Trophoblast cell (in vitro differentiated cells and primary cell): Measurements from ENCODE around the gene FGFR2.

Experiments used
- DNase-seq, 2 donors: peaks; one replicate each; pipeline ENCODE4 v3.0.0-alpha.2; 2016
- H2AFZ ChIP-seq: 2 replicates; pipeline ENCODE4 v1.6.1; 2013; ENCODE audit warnings: low read length, moderate library complexity, mild to moderate bottlenecking; ENCODE audit not compliant: insufficient read depth, poor library complexity
- H2AK5ac ChIP-seq: 2 replicates; pipeline ENCODE4 v1.6.1; 2013; ENCODE audit warnings: mild to moderate bottlenecking, low read length
- H2BK120ac ChIP-seq: 2 replicates; pipeline ENCODE4 v1.6.1; 2013; ENCODE audit warnings: low read length, mild to moderate bottlenecking, moderate library complexity; ENCODE audit not compliant: insufficient read depth, poor library complexity
- H2BK12ac ChIP-seq: 2 replicates; pipeline ENCODE4 v1.6.1; 2013; ENCODE audit warnings: mild to moderate bottlenecking, low read length, moderate library complexity
- H2BK5ac ChIP-seq: 2 replicates; pipeline ENCODE4 v1.6.1; 2013; ENCODE audit warnings: low read length, low read depth, moderate library complexity, mild to moderate bottlenecking; ENCODE audit not compliant: poor library complexity
- H3K14ac ChIP-seq: 2 replicates; pipeline ENCODE4 v1.6.1; 2013; ENCODE audit warnings: mild to moderate bottlenecking, low read length
- H3K18ac ChIP-seq: 2 replicates; pipeline ENCODE4 v1.6.1; 2013; ENCODE audit warnings: mild to moderate bottlenecking, low read length
- H3K23ac ChIP-seq: 2 replicates; pipeline ENCODE4 v1.6.1; 2013; ENCODE audit warnings: low read length
- H3K27ac ChIP-seq: 2 replicates; pipeline ENCODE4 v1.5.1; 2013; ENCODE audit warnings: low read depth, mild to moderate bottlenecking, inconsistent platforms, low read length, moderate library complexity
- H3K27me3 ChIP-seq: 2 replicates; pipeline ENCODE4 v1.6.1; 2013; ENCODE audit warnings: inconsistent platforms, mild to moderate bottlenecking, low read length, moderate library complexity; ENCODE audit not compliant: insufficient read depth
- H3K36me3 ChIP-seq, 2 experiments: 1 replicate in 1 of 2; 2 replicates in 1 of 2; pipeline ENCODE4 v1.6.1; 2013; ENCODE audit warnings: low read length in 2 of 2, mild to moderate bottlenecking in 2 of 2, moderate library complexity in 1 of 2; ENCODE audit not compliant: insufficient read depth in 2 of 2, control insufficient read depth in 1 of 2
- H3K4ac ChIP-seq: 2 replicates; pipeline ENCODE4 v1.6.1; 2013; ENCODE audit warnings: low read depth, mild to moderate bottlenecking, low read length, moderate library complexity
- H3K4me1 ChIP-seq, 2 experiments: 1 replicate in 1 of 2; 2 replicates in 1 of 2; pipeline ENCODE4 v1.6.1; 2013; ENCODE audit warnings: low read length in 2 of 2, mild to moderate bottlenecking in 2 of 2, moderate library complexity in 1 of 2; ENCODE audit not compliant: insufficient read depth in 2 of 2, control insufficient read depth in 1 of 2
- H3K4me2 ChIP-seq: 2 replicates; pipeline ENCODE4 v1.6.1; 2013; ENCODE audit warnings: inconsistent platforms, mild to moderate bottlenecking, low read length, moderate library complexity
- H3K4me3 ChIP-seq: 2 replicates; pipeline ENCODE4 v1.5.1; 2013; ENCODE audit warnings: mild to moderate bottlenecking, low read depth, low read length, inconsistent platforms
- H3K79me1 ChIP-seq: one replicate; pipeline ENCODE4 v1.6.1; 2013; ENCODE audit warnings: low read length
- H3K79me2 ChIP-seq: 2 replicates; pipeline ENCODE4 v1.6.1; 2013; ENCODE audit warnings: low read length, mild to moderate bottlenecking; ENCODE audit not compliant: control insufficient read depth, insufficient read depth, poor library complexity
- H3K9ac ChIP-seq: 2 replicates; pipeline ENCODE4 v1.6.1; 2013; ENCODE audit warnings: mild to moderate bottlenecking, low read length
- H3K9me3 ChIP-seq: 2 replicates; pipeline ENCODE4 v1.6.1; 2013; ENCODE audit warnings: low read depth, mild to moderate bottlenecking, control low read depth, inconsistent platforms, low read length; ENCODE audit not compliant: insufficient read depth
- H4K12ac ChIP-seq: 2 replicates; pipeline ENCODE4 v1.6.1; 2013; ENCODE audit warnings: low read depth, mild to moderate bottlenecking, low read length, moderate library complexity
- H4K8ac ChIP-seq: 2 replicates; pipeline ENCODE4 v1.6.1; 2013; ENCODE audit warnings: low read depth, mild to moderate bottlenecking, low read length, moderate library complexity
- H4K91ac ChIP-seq: one replicate; pipeline ENCODE4 v1.6.1; 2013; ENCODE audit warnings: low read depth, mild to moderate bottlenecking, low read length, moderate library complexity
- WGBS: extraction: QIAGEN DNeasy Blood & Tissue Kit; methylation state at CpG from one replicate; pipeline ENCODE4 v1.1.7; 2013; ENCODE audit warnings: missing lambda C conversion rate; ENCODE audit not compliant: insufficient read length, insufficient coverage; ENCODE audit errors: extremely low coverage; 5-methylcytosine and 5-hydroxymethylcytosine counted together

The FGFR2 gene

GRCh38 chr10:121436630-121437341 lies 161.5 kb downstream of the FGFR2 start:
- H3K79me2 ChIP-seq: no peaks in the 10 kb centered on the region
- no peak overlapping the region for H2AK5ac ChIP-seq
- H4K12ac ChIP-seq: no peak overlapping the region
- H3K4ac ChIP-seq: no peak overlapping the region
- no peak overlapping the region for H3K14ac ChIP-seq
- peak overlapping the region; percentile 74 for H3K27ac ChIP-seq
- no peak overlapping the region for H2BK120ac ChIP-seq
- no peaks in the 10 kb centered on the region for H3K9me3 ChIP-seq
- no peaks in the 10 kb centered on the region for H3K36me3 ChIP-seq
- no peak overlapping the region for H2AFZ ChIP-seq
- H3K4me1 ChIP-seq: peaks cover 7 to 16% of the 10 kb centered on the region in 2 experiments
- peaks cover 4% of the 10 kb centered on the region for H3K79me1 ChIP-seq
- H3K4me3 ChIP-seq: no peak overlapping the region
- no peak overlapping the region for H4K91ac ChIP-seq
- H3K18ac ChIP-seq: no peak overlapping the region
- H3K9ac ChIP-seq: no peak overlapping the region
- WGBS: no CpG with 5 or more reads among the region's 5 CpGs
- H4K8ac ChIP-seq: no peak overlapping the region
- no peak overlapping the region for H3K4me2 ChIP-seq
- H2BK12ac ChIP-seq: no peak overlapping the region
- H3K23ac ChIP-seq: no peak overlapping the region
- no peaks in the 10 kb centered on the region for H3K27me3 ChIP-seq
- H2BK5ac ChIP-seq: no peak overlapping the region
- peak in 1 of 2 donors; percentile 72 for DNase-seq

DNA sequence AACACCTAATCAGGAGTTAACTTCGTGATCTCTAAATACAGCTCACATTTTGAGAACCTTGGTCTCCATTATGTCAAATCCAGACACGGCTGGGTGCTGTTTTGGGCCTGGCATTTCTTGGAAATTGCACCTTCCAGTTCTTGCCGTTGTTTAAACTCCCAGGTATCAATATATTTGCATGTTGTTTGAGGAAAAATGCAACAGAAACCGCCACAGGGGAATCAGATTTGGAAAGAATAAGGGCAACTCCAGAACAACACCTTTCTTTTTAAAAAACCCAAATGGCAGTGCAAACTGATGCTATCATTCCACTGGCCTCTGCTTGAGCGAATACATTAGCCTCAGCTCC lies 162.0 kb downstream of the FGFR2 start:
- peak; percentile 52 to 70 for DNase-seq
- Histone ChIP-seq H3K4ac (no peak overlapping the region), H3K79me1 (peaks cover 4% of the 10 kb centered on the region), H3K4me1 (peaks cover 7 to 16% of the 10 kb centered on the region in 2 experiments), H3K4me3 (no peak overlapping the region), H3K18ac (no peak overlapping the region), H3K36me3 (no peaks in the 10 kb centered on the region), H4K91ac (no peak overlapping the region), H2BK12ac (no peak overlapping the region), H4K12ac (no peak overlapping the region), H3K27me3 (no peaks in the 10 kb centered on the region), H3K14ac (no peak overlapping the region), H4K8ac (no peak overlapping the region), H2BK120ac (no peak overlapping the region), H2BK5ac (no peak overlapping the region), H3K9me3 (no peaks in the 10 kb centered on the region), H3K9ac (no peak overlapping the region), H2AK5ac (no peak overlapping the region), H3K79me2 (no peaks in the 10 kb centered on the region), H3K27ac (peak overlapping the region; percentile 74), H3K4me2 (no peak overlapping the region), H2AFZ (no peak overlapping the region), H3K23ac (no peak overlapping the region)
- no CpG with 5 or more reads among the region's 5 CpGs for WGBS

DNA sequence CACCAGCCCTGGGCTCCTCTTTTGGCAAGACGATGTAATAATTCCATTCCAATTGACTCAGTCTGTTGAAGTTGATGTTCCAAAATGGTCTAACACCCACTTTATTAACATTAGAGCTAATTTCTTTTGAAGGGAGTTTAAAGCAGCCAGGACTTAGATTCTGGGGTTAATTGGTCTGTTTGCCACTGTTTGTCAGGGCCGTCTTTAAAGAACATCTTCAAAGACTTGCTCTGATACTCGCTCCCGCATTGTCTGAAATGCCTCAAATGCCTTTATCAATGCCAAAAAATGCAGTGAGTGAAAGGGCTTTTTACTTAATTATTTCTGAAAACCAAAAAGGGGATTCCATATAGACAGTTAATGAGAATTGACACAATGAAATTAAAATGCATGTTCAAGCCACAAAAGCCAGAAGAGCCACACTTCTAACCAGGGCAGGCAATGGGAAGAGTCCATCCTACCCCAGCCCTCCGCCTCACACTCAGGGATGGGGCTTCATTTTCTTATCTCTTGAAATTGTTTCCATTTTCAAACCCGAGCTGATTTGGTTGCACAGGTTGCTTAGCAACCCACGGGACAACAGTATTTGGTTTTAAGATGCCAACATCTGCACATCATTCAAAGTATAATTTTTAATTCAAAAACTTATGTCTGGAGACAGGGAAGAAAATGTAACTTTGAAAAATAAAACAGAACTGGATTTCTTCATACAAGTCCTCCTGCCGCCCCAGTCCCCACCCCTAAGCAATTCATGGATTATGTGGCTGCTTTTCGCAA lies 163.0 kb downstream of the FGFR2 start:
- H3K4ac ChIP-seq: no peak overlapping the region

DNA sequence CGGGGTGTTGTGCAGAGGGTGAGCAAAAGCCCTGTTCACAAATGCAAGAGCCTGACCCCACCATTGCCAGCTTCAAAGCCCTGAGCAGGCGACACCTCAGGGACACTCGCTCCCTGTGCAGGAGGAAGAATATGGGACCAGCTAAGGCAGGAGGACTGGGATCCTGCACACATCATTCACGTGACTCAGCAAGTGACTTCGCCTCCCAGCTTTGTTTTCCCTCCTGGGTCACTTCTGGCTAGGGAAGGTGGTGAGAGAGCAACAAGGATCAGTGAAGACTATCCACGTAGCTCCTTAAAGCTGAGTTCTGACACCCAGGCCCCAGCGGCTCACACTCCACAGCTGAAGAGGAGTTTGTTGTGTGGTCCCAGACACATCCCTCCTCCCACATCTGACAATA lies 164.3 kb downstream of the FGFR2 start:
- no peak overlapping the region for H3K9ac ChIP-seq
- no peak overlapping the region for H4K8ac ChIP-seq
- H2BK120ac ChIP-seq: no peak overlapping the region
- H3K4ac ChIP-seq: no peak overlapping the region
- H2BK5ac ChIP-seq: no peak overlapping the region
- H3K14ac ChIP-seq: no peak overlapping the region
- no peak overlapping the region for H4K12ac ChIP-seq
- H4K91ac ChIP-seq: no peak overlapping the region
- DNase-seq: no peak
- H3K23ac ChIP-seq: no peak overlapping the region
- H3K18ac ChIP-seq: no peak overlapping the region
- H3K27ac ChIP-seq: no peak overlapping the region
- H3K27me3 ChIP-seq: no peaks in the 10 kb centered on the region
- H3K9me3 ChIP-seq: no peaks in the 10 kb centered on the region
- no peak overlapping the region for H2BK12ac ChIP-seq
- no peaks in the 10 kb centered on the region for H3K79me2 ChIP-seq
- H3K4me2 ChIP-seq: no peak overlapping the region
- H2AK5ac ChIP-seq: no peak overlapping the region
- H3K4me3 ChIP-seq: no peak overlapping the region
- H2AFZ ChIP-seq: no peak overlapping the region
- no peaks in the 10 kb centered on the region for H3K36me3 ChIP-seq
- peaks cover 4% of the 10 kb centered on the region for H3K79me1 ChIP-seq
- no CpG with 5 or more reads among the region's 7 CpGs for WGBS
- peaks cover 7 to 16% of the 10 kb centered on the region in 2 experiments for H3K4me1 ChIP-seq

More for the DNA sequence above, 163.0 kb downstream of the FGFR2 start:
- Histone ChIP-seq H3K23ac (no peak overlapping the region), H3K79me1 (peaks cover 4% of the 10 kb centered on the region), H3K9me3 (no peaks in the 10 kb centered on the region), H3K4me3 (no peak overlapping the region), H3K4me1 (peaks cover 7 to 16% of the 10 kb centered on the region in 2 experiments), H3K14ac (no peak overlapping the region), H4K91ac (no peak overlapping the region), H4K8ac (no peak overlapping the region), H3K9ac (no peak overlapping the region), H3K36me3 (no peaks in the 10 kb centered on the region), H2BK12ac (no peak overlapping the region), H2BK5ac (no peak overlapping the region), H2BK120ac (no peak overlapping the region), H3K27me3 (no peaks in the 10 kb centered on the region), H2AK5ac (no peak overlapping the region), H3K27ac (no peak overlapping the region), H2AFZ (no peak overlapping the region), H4K12ac (no peak overlapping the region), H3K79me2 (no peaks in the 10 kb centered on the region), H3K18ac (no peak overlapping the region), H3K4me2 (no peak overlapping the region)
- WGBS: no CpG with 5 or more reads among the region's 9 CpGs
- DNase-seq: peak; percentile 11 to 75
